HG02588 (cell line): ENCODE data around the gene CYTH1.

ENCODE experiments used
- ATAC-seq: cut with Tn5 transposase; IDR thresholded peaks from one replicate; pipeline ENCODE4 v1.9.1; 2021; ENCODE audit warnings: mild to moderate bottlenecking, moderate library complexity; ENCODE audit not compliant: unreplicated experiment

Gene CYTH1

GRCh38 chr17:78629436-78629995, 152.6 kb downstream of the CYTH1 start:
- no peak for ATAC-seq

- ATAC-seq, result no peak
Observed at GRCh38 chr17:78628547-78629435, 153.3 kb downstream of the CYTH1 start.

- ATAC-seq, result no peak
Observed at GRCh38 chr17:78624324-78625151, 157.5 kb downstream of the CYTH1 start.
